Stomach smooth muscle (tissue), 2 donors: ENCODE results near the gene ESR1.
"Not testable (repeated sequence)": the region's sequence is repeated elsewhere in the genome, so short reads cannot be mapped to it uniquely, and the experiment has no call there.

Source experiments
- H3K27ac ChIP-seq: one replicate; pipeline ENCODE4 v1.7.0; 2013; ENCODE audit warnings: mild to moderate bottlenecking, low read length, inconsistent platforms
- H3K27me3 ChIP-seq, 2 donors: one replicate each; pipeline ENCODE4 v1.7.0; 2013; ENCODE audit warnings: low read length in 2 of 2; ENCODE audit not compliant: insufficient read depth in 2 of 2, control insufficient read depth in 1 of 2
- H3K36me3 ChIP-seq, 2 donors: one replicate each; pipeline ENCODE4 v1.7.0; 2013; ENCODE audit warnings: low read length in 2 of 2; ENCODE audit not compliant: control insufficient read depth in 2 of 2, insufficient read depth in 2 of 2
- H3K4me1 ChIP-seq: one replicate; pipeline ENCODE4 v1.7.0; 2013; ENCODE audit warnings: low read length; ENCODE audit not compliant: control insufficient read depth, insufficient read depth
- H3K4me3 ChIP-seq, 2 donors: one replicate each; pipeline ENCODE4 v1.7.0; 2013; ENCODE audit warnings: low read length in 2 of 2
- H3K9ac ChIP-seq, 2 donors: one replicate each; pipeline ENCODE4 v1.7.0; 2013; ENCODE audit warnings: low read length in 2 of 2, mild to moderate bottlenecking in 1 of 2
- H3K9me3 ChIP-seq, 2 donors: one replicate each; pipeline ENCODE4 v1.7.0; 2013; ENCODE audit warnings: low read length in 2 of 2; ENCODE audit not compliant: control insufficient read depth in 2 of 2
- donor health status: healthy.
- donor health status: Pancreatic carcinoma.

Gene ESR1

GRCh38 chr6:151891524-151891923 is 84.0 kb downstream of the ESR1 start:
- no peaks in the 10 kb centered on the region for H3K36me3 ChIP-seq
- H3K4me1 ChIP-seq = no peaks in the 10 kb centered on the region
- no peaks in the 10 kb centered on the region for H3K27me3 ChIP-seq
- no peak overlapping the region for H3K9ac ChIP-seq
- no peak overlapping the region for H3K27ac ChIP-seq
- no peak overlapping the region for H3K4me3 ChIP-seq
- peaks cover 0 to 2% of the 10 kb centered on the region in 2 donors for H3K9me3 ChIP-seq

DNA sequence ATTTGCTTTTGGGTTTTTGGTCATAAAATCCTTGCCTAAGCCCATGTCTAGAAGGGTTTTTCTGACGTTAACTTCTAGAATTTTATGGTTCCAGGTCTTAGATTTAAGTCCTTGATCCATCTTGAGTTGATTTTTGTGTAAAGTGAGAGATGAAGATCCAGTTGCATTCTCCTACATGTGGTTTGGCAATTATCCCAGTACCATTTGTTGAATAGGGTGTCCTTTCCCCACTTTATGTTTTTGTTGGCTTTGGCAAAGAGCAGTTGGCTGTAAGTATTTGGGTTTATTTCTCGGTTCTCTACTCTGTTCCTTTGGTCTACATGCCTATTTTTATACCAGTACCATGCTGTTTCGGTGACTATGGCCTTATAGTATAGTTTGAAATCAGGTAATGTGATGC is 86.9 kb downstream of the ESR1 start:
- not testable (repeated sequence) for H3K9ac ChIP-seq, H3K4me3 ChIP-seq, H3K27me3 ChIP-seq, H3K36me3 ChIP-seq, H3K9me3 ChIP-seq, H3K4me1 ChIP-seq, H3K27ac ChIP-seq

- H3K27me3 ChIP-seq = not testable (repeated sequence)
These were observed 91.7 kb downstream of the ESR1 start for GRCh38 chr6:151899221-151899620.

GRCh38 chr6:151899796-151900195 is 92.3 kb downstream of the ESR1 start:
- not testable (repeated sequence) for H3K4me1 ChIP-seq, H3K4me3 ChIP-seq, H3K9ac ChIP-seq, H3K9me3 ChIP-seq, H3K36me3 ChIP-seq, H3K27ac ChIP-seq, H3K27me3 ChIP-seq

More at GRCh38 chr6:151899221-151899620, 91.7 kb downstream of the ESR1 start:
- not testable (repeated sequence) for H3K4me3 ChIP-seq, H3K9ac ChIP-seq, H3K4me1 ChIP-seq, H3K36me3 ChIP-seq, H3K27ac ChIP-seq, H3K9me3 ChIP-seq

DNA sequence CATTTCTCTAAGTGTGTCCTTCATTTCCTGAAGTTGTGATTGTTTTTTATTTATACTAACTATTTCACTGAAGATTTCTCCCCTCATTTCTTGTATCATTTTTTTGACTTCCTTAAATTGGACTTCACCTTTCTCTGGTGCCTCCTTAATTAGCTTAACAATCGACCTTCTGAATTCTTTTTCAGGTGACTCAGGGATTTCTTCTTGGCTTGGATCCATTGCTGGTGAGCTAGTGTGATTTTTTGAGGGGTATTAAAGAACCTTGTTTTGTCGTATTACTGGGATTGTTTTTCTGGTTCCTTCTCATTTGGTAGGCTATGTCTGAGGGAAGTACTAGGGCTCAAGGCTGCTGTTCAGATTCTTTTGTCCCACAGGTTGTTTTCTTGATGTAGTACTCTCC is 92.8 kb downstream of the ESR1 start:
- no peak overlapping the region for H3K9ac ChIP-seq
- H3K9me3 ChIP-seq = no peaks in the 10 kb centered on the region
- H3K4me3 ChIP-seq = no peak overlapping the region
- no peak overlapping the region for H3K27ac ChIP-seq
- H3K36me3 ChIP-seq = no peaks in the 10 kb centered on the region
- H3K27me3 ChIP-seq = no peaks in the 10 kb centered on the region
- no peaks in the 10 kb centered on the region for H3K4me1 ChIP-seq

DNA sequence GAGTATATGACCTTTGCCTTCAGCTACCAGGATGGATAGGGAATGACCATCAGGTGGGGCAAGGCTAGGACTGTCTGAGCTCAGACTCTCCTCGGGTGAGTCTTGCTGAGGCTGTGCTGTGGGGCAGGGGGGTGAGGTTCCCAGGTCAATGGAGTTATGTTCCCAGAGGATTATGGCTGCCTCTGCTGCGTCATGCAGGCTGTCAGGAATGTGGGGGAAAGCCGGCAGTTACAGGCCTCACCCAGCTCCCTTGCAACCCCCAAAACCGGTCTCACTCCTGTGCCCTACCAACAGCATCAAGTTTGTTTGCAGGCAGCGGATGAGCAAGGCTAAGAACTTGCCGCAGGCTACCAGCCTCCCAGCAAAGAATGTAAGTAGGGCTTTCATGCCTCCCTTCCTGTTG is 93.5 kb downstream of the ESR1 start:
- Histone ChIP-seq H3K4me3 (no peak overlapping the region), H3K27me3 (no peaks in the 10 kb centered on the region), H3K9me3 (no peaks in the 10 kb centered on the region), H3K4me1 (no peaks in the 10 kb centered on the region), H3K9ac (no peak overlapping the region), H3K36me3 (no peaks in the 10 kb centered on the region), H3K27ac (no peak overlapping the region)

- Histone ChIP-seq H3K4me1 (no peaks in the 10 kb centered on the region), H3K9me3 (no peaks in the 10 kb centered on the region), H3K27ac (no peak overlapping the region), H3K36me3 (no peaks in the 10 kb centered on the region), H3K4me3 (no peak overlapping the region), H3K27me3 (no peaks in the 10 kb centered on the region), H3K9ac (no peak overlapping the region)
These were observed 97.1 kb downstream of the ESR1 start for GRCh38 chr6:151904631-151905030.

GRCh38 chr6:151905072-151905471 is 97.6 kb downstream of the ESR1 start:
- Histone ChIP-seq H3K4me3 (no peak overlapping the region), H3K9ac (no peak overlapping the region), H3K36me3 (no peaks in the 10 kb centered on the region), H3K27ac (no peak overlapping the region), H3K9me3 (no peaks in the 10 kb centered on the region), H3K27me3 (no peaks in the 10 kb centered on the region), H3K4me1 (no peaks in the 10 kb centered on the region)

DNA sequence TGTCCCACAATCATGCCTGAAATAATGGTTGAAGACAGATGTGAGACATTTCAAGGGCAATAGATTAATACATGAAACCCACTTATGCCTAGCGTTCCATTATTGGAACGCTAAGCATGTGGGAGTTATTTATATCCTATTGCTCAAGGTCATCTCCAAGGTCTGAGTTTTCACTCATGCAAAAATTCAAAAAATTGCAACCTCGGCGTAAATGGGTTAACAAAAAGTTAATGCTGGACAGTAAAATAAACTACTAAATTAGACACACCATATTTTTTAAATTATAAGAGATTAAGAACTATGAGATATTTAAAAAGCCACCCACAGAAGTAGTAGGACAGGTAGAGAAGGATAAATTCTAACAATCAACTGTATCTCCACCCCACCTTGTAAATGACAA is 98.4 kb downstream of the ESR1 start:
- H3K4me1 ChIP-seq = no peaks in the 10 kb centered on the region
- H3K36me3 ChIP-seq = no peaks in the 10 kb centered on the region
- no peaks in the 10 kb centered on the region for H3K9me3 ChIP-seq
- no peak overlapping the region for H3K4me3 ChIP-seq
- no peaks in the 10 kb centered on the region for H3K27me3 ChIP-seq
- no peak overlapping the region for H3K9ac ChIP-seq
- no peak overlapping the region for H3K27ac ChIP-seq

GRCh38 chr6:151911401-151911800 is 103.9 kb downstream of the ESR1 start:
- H3K9me3 ChIP-seq = no peaks in the 10 kb centered on the region
- no peaks in the 10 kb centered on the region for H3K4me1 ChIP-seq
- no peak overlapping the region for H3K9ac ChIP-seq
- H3K4me3 ChIP-seq = no peak overlapping the region
- H3K27me3 ChIP-seq = no peaks in the 10 kb centered on the region
- H3K36me3 ChIP-seq = no peaks in the 10 kb centered on the region
- no peak overlapping the region for H3K27ac ChIP-seq

DNA sequence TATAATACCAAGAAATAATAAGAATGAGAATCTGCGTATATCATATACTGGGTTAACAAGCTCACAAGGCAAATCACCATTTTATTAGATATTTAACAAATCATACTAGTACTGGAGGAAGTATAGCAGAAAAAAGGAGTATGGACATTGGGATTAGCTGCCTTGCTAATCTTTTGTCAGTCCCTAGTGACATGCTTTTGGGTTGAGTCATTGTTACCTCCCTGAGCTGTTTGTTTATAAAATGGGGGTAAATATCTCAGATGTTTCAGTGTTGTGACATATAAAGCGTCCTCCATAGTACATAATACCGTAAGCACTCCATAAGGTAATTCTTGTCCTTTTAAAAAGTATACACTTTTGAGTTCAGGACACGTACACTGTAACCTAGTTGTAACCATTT is 107.0 kb downstream of the ESR1 start:
- no peaks in the 10 kb centered on the region for H3K4me1 ChIP-seq
- H3K27ac ChIP-seq = no peak overlapping the region
- H3K36me3 ChIP-seq = no peaks in the 10 kb centered on the region
- no peak overlapping the region for H3K4me3 ChIP-seq
- H3K27me3 ChIP-seq = no peaks in the 10 kb centered on the region
- no peak overlapping the region for H3K9ac ChIP-seq
- no peaks in the 10 kb centered on the region for H3K9me3 ChIP-seq

- Histone ChIP-seq H3K4me1 (no peaks in the 10 kb centered on the region), H3K9ac (no peak overlapping the region), H3K27ac (no peak overlapping the region), H3K9me3 (no peaks in the 10 kb centered on the region), H3K36me3 (no peaks in the 10 kb centered on the region), H3K4me3 (no peak overlapping the region), H3K27me3 (no peaks in the 10 kb centered on the region)
These were observed 108.6 kb downstream of the ESR1 start for GRCh38 chr6:151916075-151916474.
